Spleen (tissue), 11 donors: ENCODE measurements around the gene CACNA1A. TPM values are rescaled to one million over a fixed set of nuclear protein-coding genes. Genes with fewer than 3 reads are reported as not detected.
"Not testable (repeated sequence)": the region's sequence is repeated elsewhere in the genome, so short reads cannot be mapped to it uniquely, and the experiment has no call there.

Experiments used
- DNase-seq: peaks from one replicate; pipeline ENCODE4 v3.0.0-alpha.2; 2020
- H3K27ac ChIP-seq, 8 donors: fragments of 200-600 bp; sonication (generic) in 7 of 8; 1 replicate in 4 of 8; 2 replicates in 4 of 8; pipeline versions ENCODE4 v1.5.0 to v1.8.0; 2016 to 2021; ENCODE audit warnings: inconsistent platforms in 4 of 8, mild to moderate bottlenecking in 4 of 8, moderate library complexity in 1 of 8
- H3K27me3 ChIP-seq, 7 donors: fragments of 200-600 bp; sonication (generic) in 6 of 7; replicated peaks in 1 of 7; 1 replicate in 4 of 7; 2 replicates in 3 of 7; pipeline versions ENCODE4 v1.5.0 to v1.8.0; 2016 to 2021; ENCODE audit warnings: inconsistent platforms in 3 of 7, mild to moderate bottlenecking in 1 of 7
- H3K36me3 ChIP-seq, 6 donors: fragments of 200-600 bp; sonication (generic) in 5 of 6; 1 replicate in 4 of 6; 2 replicates in 2 of 6; pipeline versions ENCODE4 v1.5.0 to v1.8.0; 2016 to 2021; ENCODE audit warnings: inconsistent platforms in 2 of 6
- H3K4me1 ChIP-seq, 6 donors: fragments of 200-600 bp; sonication (generic) in 5 of 6; 1 replicate in 3 of 6; 2 replicates in 3 of 6; pipeline versions ENCODE4 v1.5.0 to v1.8.0; 2016 to 2021; ENCODE audit warnings: inconsistent platforms in 3 of 6
- H3K4me3 ChIP-seq, 8 donors: fragments of 200-600 bp; sonication (generic) in 7 of 8; 1 replicate in 4 of 8; 2 replicates in 4 of 8; pipeline versions ENCODE4 v1.5.0 to v1.8.0; 2016 to 2021; ENCODE audit warnings: inconsistent platforms in 4 of 8, mild to moderate bottlenecking in 4 of 8, moderate library complexity in 2 of 8
- H3K9me3 ChIP-seq, 8 donors: fragments of 200-600 bp; sonication (generic) in 7 of 8; 1 replicate in 4 of 8; 2 replicates in 4 of 8; pipeline versions ENCODE4 v1.5.0 to v1.8.0; 2016 to 2021; ENCODE audit warnings: inconsistent platforms in 4 of 8
- CTCF ChIP-seq, 11 experiments: fragments of 200-600 bp in 7 of 11; fragments of 450-650 bp in 4 of 11; sonication (generic) in 4 of 11; IDR thresholded peaks in 8 of 11; conservative IDR thresholded peaks in 3 of 11; 1 replicate in 7 of 11; 2 replicates in 4 of 11; pipeline versions ENCODE4 v1.4.0 to v1.8.0; 2016 to 2021; ENCODE audit warnings: antibody characterized with exemption in 11 of 11, inconsistent platforms in 4 of 11, mild to moderate bottlenecking in 1 of 11
- POLR2A ChIP-seq, 3 donors: fragments of 450-650 bp; IDR thresholded peaks; one replicate each; pipeline ENCODE4 v1.5.1; 2017; ENCODE audit warnings: antibody characterized with exemption in 3 of 3, mild to moderate bottlenecking in 1 of 3
- POLR2AphosphoS5 ChIP-seq, 3 donors: sonication (generic); formaldehyde crosslinking; IDR thresholded peaks; one replicate each; pipeline ENCODE4 v1.5.1; 2017; ENCODE audit warnings: antibody characterized with exemption in 3 of 3
- WGBS, 5 donors: extraction: QIAGEN DNeasy Blood & Tissue Kit in 3 of 5; methylation state at CpG; one replicate each; pipeline versions ENCODE4 v1.1.5 to v1.1.7; 2013 to 2018; 5-methylcytosine and 5-hydroxymethylcytosine counted together
- intact Hi-C: fragments of 100-400 bp; cut with DNase I; formaldehyde crosslinking; loops from one replicate; pipeline ENCODE4 v1.15.0; 2023; ENCODE audit warnings: low total_unique reads
- polyA plus RNA-seq, 3 donors: library from polyadenylated mRNA; stranded (reverse); fragments of 200-250 nt; gene quantifications; one replicate each; pipeline ENCODE4 v1.2.1, GENCODE V29; 2013
- total RNA-seq, 7 donors: library from RNA; depleted of rRNA in 3 of 7; stranded (reverse); fragments of >200 nt in 3 of 7; fragmentation: NEBNext Ultra II Directional in 4 of 7; extraction: Animal tissue kit (Norgen Biotek cat#: 25700) in 4 of 7; gene quantifications; one replicate each; pipeline versions ENCODE4 v1.1.0 to v1.2.1, GENCODE V29; 2016 to 2021
- donor health status: healthy with polysubstance abuse.
- donor health status: DM: no; HTN: no; CAD: no; lungs with moderate emphysema.
- donor health status: DM: no; HTN: no; CAD: no.
- donor health status: Bipolar disorder and iron deficiency.
- donor health status: healthy.
- donor health status: DM: no; HTN: no; CAD: no.
- donor health status: DM: yes; HTN: yes; CAD: no.

The CACNA1A gene
- total and polyA plus RNA-seq, 10 donors: 0.39 to 1.9 (median 0.75) TPM

- intact Hi-C loops: loop anchor here (2.0 kb wide), 1 partner anchor 67 kb away; no protein-coding TSS in a partner anchor
- 68 to 80% (median 69%) methylated on average over 11 of the region's 11 CpGs for WGBS, 5 donors
- Histone ChIP-seq H3K27ac (no peak overlapping the region), H3K4me3 (no peak overlapping the region), H3K4me1 (peaks cover 4 to 31% (median 24%) of the 10 kb centered on the region in 6 donors), H3K9me3 (no peaks in the 10 kb centered on the region), H3K27me3 (no peaks in the 10 kb centered on the region), H3K36me3 (no peaks in the 10 kb centered on the region)
- peak; percentile 85 for DNase-seq
- TF ChIP-seq POLR2A (IDR thresholded peaks at IDR 0.05): no peak
- no peak for TF ChIP-seq POLR2AphosphoS5 (IDR thresholded peaks at IDR 0.05)
- TF ChIP-seq CTCF (IDR thresholded peaks at IDR 0.05 in 8 of 11, conservative IDR thresholded peaks at IDR 0.05 in 3 of 11): peak in 10 of 11 experiments; percentile 12 to 57 (median 41)
These were observed 310.6 kb downstream of the CACNA1A start for GRCh38 chr19:13195678-13196077.

- no peak for TF ChIP-seq POLR2A (IDR thresholded peaks at IDR 0.05)
- no peak for TF ChIP-seq POLR2AphosphoS5 (IDR thresholded peaks at IDR 0.05)
- no peak for TF ChIP-seq CTCF (IDR thresholded peaks at IDR 0.05 in 8 of 11, conservative IDR thresholded peaks at IDR 0.05 in 3 of 11)
- H3K4me3 ChIP-seq: no peak overlapping the region
- no peaks in the 10 kb centered on the region for H3K9me3 ChIP-seq
- no peak overlapping the region for H3K27ac ChIP-seq
- DNase-seq: no peak
- H3K4me1 ChIP-seq: peaks cover 4 to 43% (median 24%) of the 10 kb centered on the region in 6 donors
- no peaks in the 10 kb centered on the region for H3K36me3 ChIP-seq
- WGBS, 5 donors: 78 to 88% (median 84%) methylated on average over 16 to 19 of the region's 19 CpGs
- intact Hi-C loops: no loop called here
- no peaks in the 10 kb centered on the region for H3K27me3 ChIP-seq
These were observed 315.3 kb downstream of the CACNA1A start for GRCh38 chr19:13190781-13191540.

- Histone ChIP-seq H3K9me3 (no peaks in the 10 kb centered on the region), H3K36me3 (no peaks in the 10 kb centered on the region), H3K27me3 (no peaks in the 10 kb centered on the region), H3K27ac (no peak overlapping the region), H3K4me3 (no peak overlapping the region), H3K4me1 (peaks cover 4 to 31% (median 13%) of the 10 kb centered on the region in 6 donors)
- intact Hi-C loops: no loop called here
- WGBS, 5 donors: 76 to 87% (median 83%) methylated on average over 3 to 4 of the region's 4 CpGs
- no peak for DNase-seq
- no peak for TF ChIP-seq POLR2AphosphoS5 (IDR thresholded peaks at IDR 0.05)
- no peak for TF ChIP-seq CTCF (IDR thresholded peaks at IDR 0.05 in 8 of 11, conservative IDR thresholded peaks at IDR 0.05 in 3 of 11)
- TF ChIP-seq POLR2A (IDR thresholded peaks at IDR 0.05): no peak
These were observed 316.7 kb downstream of the CACNA1A start for GRCh38 chr19:13189600-13189999.

- TF ChIP-seq POLR2A (IDR thresholded peaks at IDR 0.05) (no peak), POLR2AphosphoS5 (IDR thresholded peaks at IDR 0.05) (no peak), CTCF (IDR thresholded peaks at IDR 0.05 in 8 of 11, conservative IDR thresholded peaks at IDR 0.05 in 3 of 11) (no peak)
- no peaks in the 10 kb centered on the region for H3K36me3 ChIP-seq
- no peak overlapping the region for H3K27ac ChIP-seq
- DNase-seq: no peak
- no peaks in the 10 kb centered on the region for H3K27me3 ChIP-seq
- WGBS, 5 donors: 84 to 95% (median 90%) methylated on average over 4 of the region's 4 CpGs
- H3K4me1 ChIP-seq: peaks cover 0 to 20% (median 1%) of the 10 kb centered on the region in 6 donors
- intact Hi-C loops: no loop called here
- no peak overlapping the region for H3K4me3 ChIP-seq
- no peaks in the 10 kb centered on the region for H3K9me3 ChIP-seq
These were observed 318.9 kb downstream of the CACNA1A start for GRCh38 chr19:13187419-13187818.

GRCh38 chr19:13186688-13187087, 319.6 kb downstream of the CACNA1A start:
- H3K4me1 ChIP-seq: peaks cover 5 to 27% (median 8%) of the 10 kb centered on the region in 6 donors
- intact Hi-C loops, H3K36me3 ChIP-seq, DNase-seq, H3K27ac ChIP-seq, H3K9me3 ChIP-seq, H3K4me3 ChIP-seq, H3K27me3 ChIP-seq: not testable (repeated sequence)
- 90 to 100% (median 92%) methylated on average over 12 to 38 of the region's 38 CpGs for WGBS, 5 donors

GRCh38 chr19:13185763-13186657, 320.3 kb downstream of the CACNA1A start:
- H3K4me3 ChIP-seq: not testable (repeated sequence)
- WGBS, 5 donors: 88 to 93% (median 92%) methylated on average over 21 to 22 of the region's 22 CpGs

More at GRCh38 chr19:13185763-13186657, 320.3 kb downstream of the CACNA1A start:
- DNase-seq, H3K27ac ChIP-seq, intact Hi-C loops, H3K36me3 ChIP-seq, H3K9me3 ChIP-seq, H3K27me3 ChIP-seq: not testable (repeated sequence)
- peaks cover 10 to 34% (median 14%) of the 10 kb centered on the region in 6 donors for H3K4me1 ChIP-seq
